Thyroid gland (tissue), 4 donors: ENCODE measurements around the gene INPP5A.

Experiments used
- CTCF ChIP-seq, 6 experiments: fragments of 200-600 bp in 3 of 6; fragments of 450-650 bp in 3 of 6; sonication (generic) in 3 of 6; IDR thresholded peaks; one replicate each; pipeline ENCODE4 v1.5.1; 2016 to 2019; ENCODE audit warnings: antibody characterized with exemption in 6 of 6, mild to moderate bottlenecking in 2 of 6, inconsistent platforms in 1 of 6, moderate library complexity in 1 of 6
- POLR2A ChIP-seq, 2 donors: fragments of 450-650 bp; IDR thresholded peaks; one replicate each; pipeline ENCODE4 v1.6.1; 2017; ENCODE audit warnings: antibody characterized with exemption in 2 of 2, mild to moderate bottlenecking in 2 of 2, moderate library complexity in 1 of 2

- TF ChIP-seq CTCF (IDR thresholded peaks at IDR 0.05): peak in 1 of 6 experiments; percentile 16
- TF ChIP-seq POLR2A (IDR thresholded peaks at IDR 0.05): no peak
Measured at GRCh38 chr10:132540456-132540855, 2.9 kb downstream of the INPP5A start.
